Measurements from ENCODE around the gene SAMMSON.

The SAMMSON gene

DNA sequence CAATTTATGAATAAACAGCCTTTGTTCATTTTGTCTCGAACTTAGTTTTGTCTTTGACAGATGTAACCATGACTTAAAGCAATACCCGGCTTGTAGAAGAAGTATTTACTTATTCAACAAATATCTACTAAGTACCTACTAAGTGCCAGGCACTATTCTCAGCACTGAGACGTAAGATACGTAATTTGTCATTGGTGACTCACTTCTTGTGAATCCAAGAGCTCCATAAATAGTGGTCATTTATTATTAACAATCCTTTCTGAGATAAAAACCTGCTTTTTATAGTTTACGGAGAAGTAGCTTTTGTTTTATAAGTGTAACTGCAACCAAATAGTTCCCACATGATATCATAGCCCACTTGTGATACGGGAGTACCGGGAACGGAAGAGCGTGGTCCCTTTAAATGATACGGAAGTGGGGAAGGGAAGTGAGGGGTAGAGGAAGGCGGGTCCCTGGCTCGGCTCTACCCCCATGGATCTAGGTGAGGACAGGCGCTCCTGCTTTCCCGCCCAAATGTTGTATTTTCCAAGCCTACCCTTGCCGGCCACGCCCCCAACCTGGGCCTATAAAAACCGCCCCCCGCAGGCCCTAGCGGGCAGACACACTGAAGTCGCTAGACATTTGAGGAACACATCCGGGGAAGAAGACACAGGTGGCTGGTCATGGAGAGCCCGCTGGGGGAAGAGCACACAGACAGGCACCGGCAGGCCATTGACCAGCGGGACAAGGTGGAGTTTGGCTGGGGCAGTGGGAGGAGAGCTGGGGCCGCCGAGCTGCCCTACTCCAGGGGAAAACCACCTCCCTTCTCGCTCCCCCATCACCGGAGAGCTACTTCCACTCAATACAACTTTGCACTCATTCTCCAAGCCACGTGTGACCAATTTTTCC is at the start of gene SAMMSON:
SAMMSON (plus strand) TSS at position 594 of the 888 bp plus-strand sequence.
- no peak for DNase-seq (ENCODE audit: low read depth in 2 of 2, low spot score in 1 of 2)

GRCh38 chr3:69951616-69952015 is 47.9 kb upstream of the SAMMSON start:
- DNase-seq (ENCODE audit: low read depth in 2 of 2, low spot score in 1 of 2) = no peak

DNA sequence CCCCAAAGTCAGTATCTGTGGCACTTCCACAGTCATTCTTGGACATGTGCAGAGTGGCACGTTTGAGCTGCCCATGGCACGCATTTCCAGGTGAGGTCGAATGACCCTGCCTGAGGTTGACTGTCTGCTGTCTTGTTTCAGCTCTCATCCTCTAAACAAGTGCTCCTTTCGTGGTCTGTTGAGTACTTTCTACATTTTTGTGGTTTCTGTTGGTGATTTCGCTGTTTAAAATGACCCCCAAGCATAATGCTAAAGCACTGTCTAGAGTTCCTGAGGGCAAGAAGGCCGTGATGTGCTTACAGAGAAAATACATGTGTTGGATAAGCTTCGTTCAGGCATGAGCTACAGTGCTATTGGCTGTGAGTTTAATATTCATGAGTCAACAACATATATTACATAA is 40.0 kb upstream of the SAMMSON start:
- no peak for DNase-seq (ENCODE audit: low read depth in 2 of 2, low spot score in 1 of 2)

- DNase-seq (ENCODE audit: low read depth in 2 of 2, low spot score in 1 of 2) = no peak
Measured at GRCh38 chr3:69961706-69962439, 37.7 kb upstream of the SAMMSON start.

DNA sequence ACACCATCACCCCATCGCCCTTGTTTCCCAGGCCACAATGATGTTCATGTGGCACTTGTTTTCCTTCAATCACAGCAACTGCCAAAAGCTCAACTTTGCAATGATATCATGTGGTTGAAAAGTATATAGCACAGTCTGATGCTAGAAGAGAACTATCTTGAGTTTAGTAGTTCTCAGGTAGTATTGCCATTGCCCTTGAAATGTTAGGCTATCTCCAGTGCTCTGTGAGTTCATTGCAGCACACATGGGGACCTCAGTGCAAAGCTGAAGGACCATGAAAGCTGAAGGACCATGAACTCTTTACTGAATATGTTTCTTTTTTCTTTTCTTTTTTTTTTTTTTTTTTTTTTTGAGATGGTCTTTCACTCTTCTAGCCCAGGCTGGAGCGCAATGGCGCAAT is 35.9 kb upstream of the SAMMSON start:
- DNase-seq (ENCODE audit: low read depth in 2 of 2, low spot score in 1 of 2) = no peak

DNA sequence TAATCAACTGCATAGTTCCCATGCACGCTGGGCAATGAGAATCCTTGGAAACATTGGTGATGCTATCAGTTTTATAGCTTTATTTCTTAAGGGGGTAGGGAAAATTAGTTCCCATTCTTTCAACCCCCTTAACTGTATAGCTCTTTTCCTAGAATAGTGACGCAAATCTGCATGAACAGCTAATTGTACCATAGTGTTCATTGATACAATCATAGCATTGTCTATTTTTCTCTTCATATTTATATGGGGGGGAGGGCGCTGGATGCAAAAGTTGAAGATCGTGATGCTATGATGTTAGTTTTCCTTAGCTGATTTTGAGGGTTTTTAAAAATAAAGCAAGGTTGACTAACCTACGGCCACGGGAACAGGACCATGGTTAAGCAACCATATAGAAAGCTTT is 32.4 kb upstream of the SAMMSON start:
- DNase-seq (ENCODE audit: low read depth in 2 of 2, low spot score in 1 of 2) = no peak

DNA sequence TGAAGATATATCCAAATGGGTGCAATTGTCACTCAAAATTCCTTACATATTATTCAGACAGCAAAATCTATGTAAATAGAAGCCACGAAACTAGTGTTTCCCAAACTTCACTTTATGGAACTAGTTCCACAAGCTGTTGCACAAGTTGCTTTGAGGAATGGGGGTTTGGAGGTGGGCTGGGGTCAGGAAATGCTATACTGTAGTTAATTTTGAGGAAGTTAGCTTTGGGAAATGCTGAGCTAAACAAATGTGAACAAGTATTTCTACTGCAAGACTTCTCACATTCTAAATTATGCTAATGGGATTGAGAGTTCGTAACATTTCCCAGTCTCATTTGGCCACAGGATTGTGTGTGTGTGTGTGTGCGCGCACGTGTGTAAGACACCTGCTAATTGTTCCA is 28.7 kb upstream of the SAMMSON start:
- no peak for DNase-seq (ENCODE audit: low read depth in 2 of 2, low spot score in 1 of 2)

DNA sequence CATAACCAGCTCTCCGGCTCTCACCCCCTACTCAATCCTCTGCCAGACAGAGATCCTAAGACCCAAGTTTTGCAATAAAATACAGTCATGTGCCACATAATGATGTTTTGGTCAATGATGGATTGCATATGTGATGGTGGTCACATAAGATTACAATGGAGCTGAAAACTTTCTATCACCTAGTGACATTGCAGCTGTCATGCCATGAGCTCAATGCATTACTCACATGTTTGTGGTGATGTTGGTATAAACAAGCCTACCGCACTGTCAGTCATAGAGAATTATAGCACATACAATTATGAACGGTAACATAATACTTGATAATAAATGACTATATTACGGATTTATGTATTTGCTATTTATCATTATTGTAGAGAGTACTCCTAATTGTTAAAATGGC is 26.9 kb upstream of the SAMMSON start:
- DNase-seq (ENCODE audit: low read depth in 2 of 2, low spot score in 1 of 2) = no peak

GRCh38 chr3:69976021-69976420 is 23.5 kb upstream of the SAMMSON start:
- DNase-seq (ENCODE audit: low read depth in 2 of 2, low spot score in 1 of 2) = no peak

DNA sequence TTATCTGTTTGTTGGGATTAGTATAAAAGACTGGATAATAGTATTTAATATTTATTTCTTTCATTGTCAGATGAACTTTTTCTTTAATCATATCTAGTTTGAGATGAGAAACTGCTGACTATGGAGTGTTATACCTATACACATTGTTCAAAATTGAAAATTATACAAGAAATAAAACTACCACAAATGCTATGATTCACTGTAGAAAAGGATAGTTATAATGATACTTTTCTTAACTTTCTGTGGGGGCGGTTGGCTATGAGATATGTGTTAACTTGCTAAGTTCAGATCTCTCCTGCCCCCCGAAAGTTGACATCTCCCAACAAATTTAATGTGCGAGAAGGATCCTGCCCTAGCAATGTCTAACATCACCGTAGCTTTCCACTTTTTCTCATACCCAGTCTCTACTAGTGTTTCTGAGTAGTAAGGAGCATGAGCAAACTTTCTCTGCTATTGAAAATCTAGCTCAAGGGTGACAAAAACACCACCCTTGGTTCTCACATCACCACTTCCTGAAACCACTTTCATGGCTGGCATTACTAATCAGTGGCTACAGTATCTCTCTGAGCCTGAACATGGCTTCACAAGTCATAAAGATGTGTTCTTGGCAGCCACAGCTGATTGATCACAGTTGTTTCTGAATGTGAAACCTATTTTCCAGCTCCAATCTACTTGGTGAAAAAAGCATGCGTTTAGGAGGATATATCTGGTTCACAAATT is 15.8 kb upstream of the SAMMSON start:
- no peak for DNase-seq (ENCODE audit: low read depth in 2 of 2, low spot score in 1 of 2)

GRCh38 chr3:69985266-69985665 is 14.3 kb upstream of the SAMMSON start:
- DNase-seq (ENCODE audit: low read depth in 2 of 2, low spot score in 1 of 2) = no peak

DNA sequence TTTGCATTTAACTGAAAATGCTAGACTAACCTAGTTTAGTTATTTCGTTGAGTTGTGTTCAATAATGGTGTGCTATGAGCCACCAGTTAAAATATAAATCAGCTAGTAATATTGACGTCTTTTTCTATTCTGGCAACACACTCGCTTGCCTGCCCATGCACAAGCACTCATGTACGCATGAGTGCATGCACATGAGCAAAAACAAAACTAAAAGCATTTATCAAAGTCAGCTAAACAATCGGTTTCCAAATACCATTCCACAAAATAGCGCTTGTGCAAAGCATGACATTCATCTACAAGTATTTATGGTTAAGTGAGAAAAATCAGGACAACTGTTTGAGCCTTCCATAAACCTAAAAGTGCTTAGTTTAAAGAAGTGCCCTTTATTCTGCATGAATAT is 13.1 kb upstream of the SAMMSON start:
- DNase-seq (ENCODE audit: low read depth in 2 of 2, low spot score in 1 of 2) = no peak

GRCh38 chr3:69987833-69988232 is 11.7 kb upstream of the SAMMSON start:
- DNase-seq (ENCODE audit: low read depth in 2 of 2, low spot score in 1 of 2) = no peak

DNA sequence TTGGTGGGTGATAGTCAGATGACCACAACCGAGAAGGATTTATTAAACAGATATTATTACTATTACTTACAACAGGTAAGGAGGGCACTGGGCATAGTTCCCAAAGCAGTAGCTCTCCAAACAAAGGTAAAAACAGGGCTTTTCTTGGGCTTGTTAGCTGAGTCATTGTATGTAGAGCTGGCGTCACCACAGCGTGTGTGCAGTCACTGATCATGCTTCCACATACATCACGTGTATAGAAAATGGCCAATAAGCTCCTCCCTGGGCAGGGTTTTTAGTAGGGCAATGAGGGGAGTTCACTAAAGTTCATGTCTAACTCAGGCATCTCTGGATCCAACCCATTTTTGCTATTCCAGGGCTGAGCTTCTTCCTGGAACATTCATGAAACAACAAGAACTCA is 5.8 kb upstream of the SAMMSON start:
- no peak for DNase-seq (ENCODE audit: low read depth in 2 of 2, low spot score in 1 of 2)

DNA sequence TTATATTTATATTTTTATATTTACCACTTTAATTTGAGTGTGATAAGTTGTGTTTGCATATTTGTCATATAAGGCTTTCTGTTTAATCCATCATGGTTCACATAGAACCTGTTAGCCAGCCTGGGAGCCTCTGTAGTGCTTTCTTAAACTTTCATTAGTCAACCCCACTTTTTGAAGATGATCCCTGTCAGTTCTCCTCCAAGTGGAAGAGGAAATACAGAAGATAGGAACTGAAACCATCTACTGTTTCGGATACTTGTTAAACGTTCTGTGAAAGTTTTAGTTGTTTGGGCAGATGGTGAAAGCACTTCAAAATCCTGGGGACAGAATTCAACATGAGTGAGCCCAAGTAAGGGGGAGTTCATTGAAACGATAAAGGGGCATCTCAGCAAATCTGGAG is 4.6 kb upstream of the SAMMSON start:
- no peak for DNase-seq (ENCODE audit: low read depth in 2 of 2, low spot score in 1 of 2)

- no peak for DNase-seq (ENCODE audit: low read depth in 2 of 2, low spot score in 1 of 2)
Measured at GRCh38 chr3:69997631-69998307, 1.8 kb upstream of the SAMMSON start.

- DNase-seq (ENCODE audit: low read depth in 2 of 2, low spot score in 1 of 2) = no peak
Measured at GRCh38 chr3:69998759-69999139, 784 bp upstream of the SAMMSON start.

GRCh38 chr3:70000028-70000410 is 486 bp downstream of the SAMMSON start:
- no peak for DNase-seq (ENCODE audit: low read depth in 2 of 2, low spot score in 1 of 2)

DNA sequence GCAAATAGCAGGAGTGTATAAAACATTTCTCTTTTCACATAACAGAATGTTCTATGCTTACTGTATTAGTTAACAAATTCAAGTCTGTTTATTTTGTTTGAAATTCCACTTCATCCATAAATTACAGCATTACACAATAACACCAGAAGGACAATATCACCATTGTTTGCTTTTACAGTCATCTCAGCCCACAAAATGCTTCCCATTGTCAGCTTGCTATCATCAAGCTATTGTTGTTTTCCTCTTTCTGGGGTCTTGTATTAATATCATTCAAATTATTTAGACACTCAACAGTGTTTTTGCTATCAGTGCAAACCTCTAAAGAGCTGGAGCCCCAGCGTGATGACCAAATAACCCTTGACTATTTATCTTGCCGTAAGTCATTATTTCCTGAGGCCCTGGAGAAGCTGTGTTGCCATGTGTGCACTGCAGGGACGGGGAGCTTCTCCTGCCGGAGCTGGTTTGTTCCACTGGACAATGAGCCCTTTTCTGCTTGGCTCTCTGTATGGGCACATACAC is 1.1 kb downstream of the SAMMSON start:
- DNase-seq (ENCODE audit: low read depth in 2 of 2, low spot score in 1 of 2) = no peak

GRCh38 chr3:70003119-70003518 is 3.6 kb downstream of the SAMMSON start:
- DNase-seq (ENCODE audit: low read depth in 2 of 2, low spot score in 1 of 2) = no peak

GRCh38 chr3:70006089-70006488 is 6.6 kb downstream of the SAMMSON start:
- no peak for DNase-seq (ENCODE audit: low read depth in 2 of 2, low spot score in 1 of 2)
